Glutamatergic neuron (in vitro differentiated cells): ENCODE data around the gene UBE2Q1. TPM values are rescaled to one million over a fixed set of nuclear protein-coding genes. Genes with fewer than 3 reads are reported as not detected.
A peak's percentile ranks its signal among the peaks of the same experiment; 100 is the strongest.

Source experiments
- DNase-seq: peaks from one replicate; pipeline ENCODE4 v3.0.0; 2022
- H3K27ac Mint-ChIP-seq: one replicate; pipeline ENCODE4 v1.8.0; 2020; ENCODE audit warnings: mild to moderate bottlenecking, mixed read lengths, inconsistent platforms; ENCODE audit not compliant: unreplicated experiment
- H3K27me3 Mint-ChIP-seq: one replicate; pipeline ENCODE4 v1.8.0; 2020; ENCODE audit warnings: mild to moderate bottlenecking, moderate library complexity, mixed read lengths, inconsistent platforms; ENCODE audit not compliant: unreplicated experiment
- H3K36me3 Mint-ChIP-seq: one replicate; pipeline ENCODE4 v1.8.0; 2020; ENCODE audit warnings: mild to moderate bottlenecking, mixed read lengths, inconsistent platforms; ENCODE audit not compliant: unreplicated experiment
- H3K4me1 Mint-ChIP-seq: one replicate; pipeline ENCODE4 v1.8.0; 2020; ENCODE audit warnings: mild to moderate bottlenecking, low read depth, mixed read lengths, inconsistent platforms; ENCODE audit not compliant: unreplicated experiment
- H3K4me3 Mint-ChIP-seq: one replicate; pipeline ENCODE4 v1.8.0; 2020; ENCODE audit warnings: mild to moderate bottlenecking, mixed read lengths, inconsistent platforms; ENCODE audit not compliant: unreplicated experiment
- H3K9me3 Mint-ChIP-seq: one replicate; pipeline ENCODE4 v1.8.0; 2020; ENCODE audit warnings: mild to moderate bottlenecking, moderate library complexity, mixed read lengths, inconsistent platforms; ENCODE audit not compliant: unreplicated experiment
- CTCF ChIP-seq: fragments of 200-600 bp; sonication (generic); IDR thresholded peaks from one replicate; pipeline ENCODE4 v1.5.0; 2021; ENCODE audit not compliant: partially characterized antibody, unreplicated experiment
- total RNA-seq: library from RNA; stranded (reverse); fragmentation: NEBNext Ultra II Directional; extraction: Animal tissue kit (Norgen Biotek cat#: 25700); gene quantifications from one replicate; pipeline ENCODE4 v1.2.1, GENCODE V29; 2021; ENCODE audit not compliant: unreplicated experiment

The UBE2Q1 gene
- total RNA-seq, 1 donor from 2014 or later, result 80.5 TPM

GRCh38 chr1:154575147-154575927 lies 16.9 kb upstream of the UBE2Q1 start:
- TF ChIP-seq CTCF, result no peak

GRCh38 chr1:154574716-154575115 lies 16.3 kb upstream of the UBE2Q1 start:
- H3K4me1 Mint-ChIP-seq, result peaks cover 42% of the 10 kb centered on the region
- peaks cover 13% of the 10 kb centered on the region for H3K27me3 Mint-ChIP-seq
- DNase-seq, result no peak
- peaks cover 16% of the 10 kb centered on the region for H3K36me3 Mint-ChIP-seq
- peaks cover 20% of the 10 kb centered on the region for H3K9me3 Mint-ChIP-seq
- peak overlapping the region; percentile 2 for H3K27ac Mint-ChIP-seq
- no peak for TF ChIP-seq CTCF
- H3K4me3 Mint-ChIP-seq, result peak overlapping the region; percentile 16

More at GRCh38 chr1:154575147-154575927, 16.9 kb upstream of the UBE2Q1 start:
- Mint-ChIP-seq H3K27me3 (peaks cover 13% of the 10 kb centered on the region), H3K36me3 (peaks cover 16% of the 10 kb centered on the region), H3K27ac (peak overlapping the region; percentile 56), H3K9me3 (peaks cover 20% of the 10 kb centered on the region), H3K4me1 (peaks cover 42% of the 10 kb centered on the region), H3K4me3 (peak overlapping the region; percentile 24)
- no peak for DNase-seq

GRCh38 chr1:154573168-154573510 lies 14.7 kb upstream of the UBE2Q1 start:
- DNase-seq, result no peak
- Mint-ChIP-seq H3K27ac (peak overlapping the region; percentile 78), H3K4me1 (peaks cover 39% of the 10 kb centered on the region), H3K27me3 (peaks cover 12% of the 10 kb centered on the region), H3K36me3 (peaks cover 11% of the 10 kb centered on the region), H3K9me3 (peaks cover 15% of the 10 kb centered on the region), H3K4me3 (peak overlapping the region; percentile 46)
- TF ChIP-seq CTCF, result no peak

- peak overlapping the region; percentile 55 for H3K4me3 Mint-ChIP-seq
- peaks cover 15% of the 10 kb centered on the region for H3K9me3 Mint-ChIP-seq
- peaks cover 12% of the 10 kb centered on the region for H3K27me3 Mint-ChIP-seq
- peak; percentile 67 for DNase-seq
- TF ChIP-seq CTCF, result no peak
- H3K4me1 Mint-ChIP-seq, result peaks cover 39% of the 10 kb centered on the region
- peaks cover 11% of the 10 kb centered on the region for H3K36me3 Mint-ChIP-seq
- H3K27ac Mint-ChIP-seq, result peak overlapping the region; percentile 78
Observed at GRCh38 chr1:154572468-154573167, 14.2 kb upstream of the UBE2Q1 start.

- H3K9me3 Mint-ChIP-seq, result peaks cover 14% of the 10 kb centered on the region
- peaks cover 14% of the 10 kb centered on the region for H3K27me3 Mint-ChIP-seq
- peaks cover 11% of the 10 kb centered on the region for H3K36me3 Mint-ChIP-seq
- peak overlapping the region; percentile 63 for H3K27ac Mint-ChIP-seq
- H3K4me1 Mint-ChIP-seq, result peaks cover 37% of the 10 kb centered on the region
- no peak for TF ChIP-seq CTCF
- DNase-seq, result no peak
- no peak overlapping the region for H3K4me3 Mint-ChIP-seq
Observed at GRCh38 chr1:154571964-154572288, 13.5 kb upstream of the UBE2Q1 start.
